ENCODE data around the gene MRPL11. TPM values are rescaled to one million over a fixed set of nuclear protein-coding genes. Genes with fewer than 3 reads are reported as not detected.
"Not testable (repeated sequence)": the region's sequence is repeated elsewhere in the genome, so short reads cannot be mapped to it uniquely, and the experiment has no call there.

MRPL11 gene
- total RNA-seq, 1 experiment from 2014 or later: 113 TPM

GRCh38 chr11:66443602-66444001 lies 5.0 kb upstream of the MRPL11 start:
- in situ Hi-C loops (cut with HindIII; ENCODE audit: low pct_unique_long_range_greater_than_20kb, low sequenced_read_pairs): no loop called here
- no peak for DNase-seq (ENCODE audit: low read depth)

- in situ Hi-C loops (cut with HindIII; ENCODE audit: low pct_unique_long_range_greater_than_20kb, low sequenced_read_pairs); DNase-seq (ENCODE audit: low read depth): not testable (repeated sequence)
These were observed 2.3 kb upstream of the MRPL11 start for GRCh38 chr11:66440940-66441282.

GRCh38 chr11:66440101-66440939 lies 1.7 kb upstream of the MRPL11 start:
- DNase-seq (ENCODE audit: low read depth); in situ Hi-C loops (cut with HindIII; ENCODE audit: low pct_unique_long_range_greater_than_20kb, low sequenced_read_pairs): not testable (repeated sequence)

- DNase-seq (ENCODE audit: low read depth): no peak
- in situ Hi-C loops (cut with HindIII; ENCODE audit: low pct_unique_long_range_greater_than_20kb, low sequenced_read_pairs): no loop called here
These were observed 607 bp downstream of the MRPL11 start for GRCh38 chr11:66437979-66438503.

- in situ Hi-C loops (cut with HindIII; ENCODE audit: low pct_unique_long_range_greater_than_20kb, low sequenced_read_pairs): no loop called here
- no peak for DNase-seq (ENCODE audit: low read depth)
These were observed 6.1 kb downstream of the MRPL11 start for GRCh38 chr11:66432597-66432996.

GRCh38 chr11:66431871-66432329 lies 6.7 kb downstream of the MRPL11 start:
- in situ Hi-C loops (cut with HindIII; ENCODE audit: low pct_unique_long_range_greater_than_20kb, low sequenced_read_pairs); DNase-seq (ENCODE audit: low read depth): not testable (repeated sequence)

- in situ Hi-C loops (cut with HindIII; ENCODE audit: low pct_unique_long_range_greater_than_20kb, low sequenced_read_pairs); DNase-seq (ENCODE audit: low read depth): not testable (repeated sequence)
These were observed 7.4 kb downstream of the MRPL11 start for GRCh38 chr11:66431287-66431686.

- DNase-seq (ENCODE audit: low read depth): peak; percentile 21
These were observed 8.6 kb downstream of the MRPL11 start for GRCh38 chr11:66429983-66430602.

GRCh38 chr11:66428933-66429332 lies 9.7 kb downstream of the MRPL11 start:
- in situ Hi-C loops (cut with HindIII; ENCODE audit: low pct_unique_long_range_greater_than_20kb, low sequenced_read_pairs): no loop called here
- no peak for DNase-seq (ENCODE audit: low read depth)

More at GRCh38 chr11:66429983-66430602, 8.6 kb downstream of the MRPL11 start:
- in situ Hi-C loops (cut with HindIII; ENCODE audit: low pct_unique_long_range_greater_than_20kb, low sequenced_read_pairs): no loop called here

- no peak for DNase-seq (ENCODE audit: low read depth)
- in situ Hi-C loops (cut with HindIII; ENCODE audit: low pct_unique_long_range_greater_than_20kb, low sequenced_read_pairs): no loop called here
These were observed 12.3 kb downstream of the MRPL11 start for GRCh38 chr11:66426314-66426713.

- in situ Hi-C loops (cut with HindIII; ENCODE audit: low pct_unique_long_range_greater_than_20kb, low sequenced_read_pairs): no loop called here
- DNase-seq (ENCODE audit: low read depth): peak; percentile 82
These were observed 17.0 kb downstream of the MRPL11 start for GRCh38 chr11:66421492-66422205.

GRCh38 chr11:66420671-66421476 lies 17.8 kb downstream of the MRPL11 start, which contains the start of gene NPAS4:
NPAS4 (plus strand) TSS chr11:66421035; CDS start chr11:66421180, 145 bp downstream.
- DNase-seq (ENCODE audit: low read depth): no peak
- in situ Hi-C loops (cut with HindIII; ENCODE audit: low pct_unique_long_range_greater_than_20kb, low sequenced_read_pairs): no loop called here

- in situ Hi-C loops (cut with HindIII; ENCODE audit: low pct_unique_long_range_greater_than_20kb, low sequenced_read_pairs): no loop called here
- no peak for DNase-seq (ENCODE audit: low read depth)
These were observed 18.8 kb downstream of the MRPL11 start for GRCh38 chr11:66419825-66420224.

- no peak for DNase-seq (ENCODE audit: low read depth)
- in situ Hi-C loops (cut with HindIII; ENCODE audit: low pct_unique_long_range_greater_than_20kb, low sequenced_read_pairs): no loop called here
These were observed 19.7 kb downstream of the MRPL11 start for GRCh38 chr11:66418986-66419308.

- peak; percentile 44 for DNase-seq (ENCODE audit: low read depth)
- in situ Hi-C loops (cut with HindIII; ENCODE audit: low pct_unique_long_range_greater_than_20kb, low sequenced_read_pairs): no loop called here
These were observed 20.3 kb downstream of the MRPL11 start for GRCh38 chr11:66418168-66418985.

GRCh38 chr11:66417000-66417399 lies 21.6 kb downstream of the MRPL11 start:
- in situ Hi-C loops (cut with HindIII; ENCODE audit: low pct_unique_long_range_greater_than_20kb, low sequenced_read_pairs): no loop called here
- DNase-seq (ENCODE audit: low read depth): no peak

GRCh38 chr11:66415423-66415822 lies 23.2 kb downstream of the MRPL11 start:
- no peak for DNase-seq (ENCODE audit: low read depth)
- in situ Hi-C loops (cut with HindIII; ENCODE audit: low pct_unique_long_range_greater_than_20kb, low sequenced_read_pairs): no loop called here
